AG04449 (cell line): ENCODE data around the gene MT1H.
A peak's percentile ranks its signal among the peaks of the same experiment; 100 is the strongest.

ENCODE experiments used
- CTCF ChIA-PET: fragments of 350-600 bp; formaldehyde crosslinking; extraction: SDS; loops from one replicate; lab custom pipeline; 2021; ENCODE audit warnings: antibody characterized with exemption; lab: Yijun Ruan, JAX
- POLR2A ChIA-PET: fragments of 400-600, 350-600 bp; formaldehyde crosslinking; extraction: SDS; loops from one replicate; lab custom pipeline; 2020; ENCODE audit warnings: antibody characterized with exemption, inconsistent platforms; lab: Yijun Ruan, JAX
- DNase-seq: peaks from one replicate; pipeline ENCODE4 v3.0.0-alpha.2; 2010; ENCODE audit warnings: low read depth, low spot score
- H3K4me3 ChIP-seq: 2 replicates; pipeline ENCODE4 v1.5.1; 2011; ENCODE audit warnings: low read depth, mild to moderate bottlenecking, control low read depth, low read length
- TF ChIP-seq, protein P1 (sequence below): IDR thresholded peaks from one replicate; pipeline ENCODE4 v1.5.1; 2011; ENCODE audit warnings: mild to moderate bottlenecking, moderate library complexity, low read length, control low read depth, inconsistent platforms; ENCODE audit not compliant: insufficient read depth; ENCODE audit errors: missing control alignments

Gene MT1H

GRCh38 chr16:56641166-56641565, 28.4 kb upstream of the MT1H start:
- H3K4me3 ChIP-seq, result no peak overlapping the region
- ChIA-PET CTCF (interaction anchor here (1.2 to 1.4 kb wide), 3 partner anchors 11 to 61 kb away, joined by 3 to 4 read pairs (median 3); no protein-coding TSS in a partner anchor), POLR2A (no interaction called here)
- TF ChIP-seq, protein P1, sequence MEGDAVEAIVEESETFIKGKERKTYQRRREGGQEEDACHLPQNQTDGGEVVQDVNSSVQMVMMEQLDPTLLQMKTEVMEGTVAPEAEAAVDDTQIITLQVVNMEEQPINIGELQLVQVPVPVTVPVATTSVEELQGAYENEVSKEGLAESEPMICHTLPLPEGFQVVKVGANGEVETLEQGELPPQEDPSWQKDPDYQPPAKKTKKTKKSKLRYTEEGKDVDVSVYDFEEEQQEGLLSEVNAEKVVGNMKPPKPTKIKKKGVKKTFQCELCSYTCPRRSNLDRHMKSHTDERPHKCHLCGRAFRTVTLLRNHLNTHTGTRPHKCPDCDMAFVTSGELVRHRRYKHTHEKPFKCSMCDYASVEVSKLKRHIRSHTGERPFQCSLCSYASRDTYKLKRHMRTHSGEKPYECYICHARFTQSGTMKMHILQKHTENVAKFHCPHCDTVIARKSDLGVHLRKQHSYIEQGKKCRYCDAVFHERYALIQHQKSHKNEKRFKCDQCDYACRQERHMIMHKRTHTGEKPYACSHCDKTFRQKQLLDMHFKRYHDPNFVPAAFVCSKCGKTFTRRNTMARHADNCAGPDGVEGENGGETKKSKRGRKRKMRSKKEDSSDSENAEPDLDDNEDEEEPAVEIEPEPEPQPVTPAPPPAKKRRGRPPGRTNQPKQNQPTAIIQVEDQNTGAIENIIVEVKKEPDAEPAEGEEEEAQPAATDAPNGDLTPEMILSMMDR, result no peak
- no peak for DNase-seq

GRCh38 chr16:56643080-56643778, 26.4 kb upstream of the MT1H start:
- ChIA-PET CTCF (interaction anchor here (0.8 to 1.9 kb wide), 6 partner anchors 10 to 99 kb away, joined by 3 to 7 read pairs (median 4); no protein-coding TSS in a partner anchor), POLR2A (interaction anchor here (0.8 to 1.9 kb wide), 2 partner anchors 16 to 18 kb away, joined by 4 to 6 read pairs; partner anchors contain the start of gene MT1E)
- TF ChIP-seq, protein P1, result peak; percentile 9
- DNase-seq, result no peak
- peak overlapping the region; percentile 30 for H3K4me3 ChIP-seq

DNA sequence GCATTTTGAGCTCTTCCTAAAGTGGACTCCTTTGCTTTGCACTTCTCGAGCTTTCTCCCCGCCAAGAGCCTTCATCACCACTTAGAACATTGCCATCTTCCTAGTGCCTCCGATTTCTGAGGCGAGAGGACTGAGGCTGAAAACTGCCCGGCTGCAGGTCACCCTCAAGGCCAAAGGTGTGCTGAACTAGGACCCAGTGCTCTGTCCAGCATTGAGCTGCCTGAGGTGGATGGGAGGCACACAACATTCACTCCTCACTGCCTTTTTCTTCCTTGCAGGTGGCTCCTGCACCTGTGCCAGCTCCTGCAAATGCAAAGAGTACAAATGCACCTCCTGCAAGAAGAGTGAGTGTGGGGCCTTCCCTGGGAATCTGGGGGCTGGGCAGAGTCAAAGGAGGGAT, 25.8 kb upstream of the MT1H start:
- ChIA-PET CTCF (interaction anchor here (0.8 to 1.9 kb wide), 5 partner anchors 9 to 99 kb away, joined by 3 to 7 read pairs (median 4); no protein-coding TSS in a partner anchor), POLR2A (interaction anchor here (0.8 to 1.9 kb wide), 2 partner anchors 17 to 18 kb away, joined by 4 to 6 read pairs; partner anchors contain the start of gene MT1E)
- TF ChIP-seq, protein P1, result no peak
- no peak overlapping the region for H3K4me3 ChIP-seq
- no peak for DNase-seq

DNA sequence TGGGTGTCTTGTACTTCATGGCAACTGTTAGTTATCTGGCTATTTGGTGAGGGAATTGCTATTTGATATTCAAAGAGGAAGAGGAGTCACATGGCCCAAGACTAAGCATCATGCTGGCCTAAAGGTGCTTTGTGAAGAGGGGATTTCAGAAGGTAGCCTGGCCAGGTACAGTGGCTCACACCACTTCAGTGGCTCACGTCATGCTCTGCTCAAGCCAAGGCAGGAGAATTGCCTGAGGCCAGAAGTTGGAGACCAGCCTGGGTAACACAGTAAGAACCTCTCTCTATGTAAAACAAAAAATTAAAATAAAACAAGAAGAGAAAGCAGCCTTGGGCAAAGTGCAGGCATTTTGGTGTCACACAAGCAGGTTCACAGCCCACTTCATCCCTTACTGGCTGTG, 24.3 kb upstream of the MT1H start:
- DNase-seq, result no peak
- TF ChIP-seq, protein P1, result no peak
- H3K4me3 ChIP-seq, result no peak overlapping the region
- ChIA-PET POLR2A (interaction anchor here (1.9 kb wide), 1 partner anchor 18 kb away, joined by 4 read pairs; no protein-coding TSS in a partner anchor), CTCF (no interaction called here)

DNA sequence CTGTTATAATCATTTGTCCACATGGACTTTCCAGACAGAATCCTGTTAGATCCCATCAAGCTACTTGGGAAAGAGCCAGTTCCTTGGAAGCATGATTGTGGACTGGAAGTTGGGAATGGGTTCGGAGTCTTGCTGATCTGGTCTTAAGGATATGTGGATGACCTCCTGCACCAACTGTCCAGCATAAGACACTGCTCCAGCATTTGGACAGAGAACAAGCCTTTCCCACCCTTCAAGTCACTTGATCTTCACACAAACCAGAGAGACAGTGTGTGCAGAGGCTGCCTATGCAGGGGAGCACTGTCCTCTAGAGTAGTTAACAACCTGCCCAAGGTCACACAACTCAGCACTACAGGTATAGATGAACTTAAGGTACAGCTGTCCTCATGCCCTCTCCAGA, 23.8 kb upstream of the MT1H start:
- ChIA-PET POLR2A (no interaction called here), CTCF (interaction anchor here (1.2 kb wide), 1 partner anchor 15 kb away, joined by 3 read pairs; no protein-coding TSS in a partner anchor)
- DNase-seq, result no peak
- H3K4me3 ChIP-seq, result no peak overlapping the region
- TF ChIP-seq, protein P1, result no peak

- ChIA-PET CTCF (interaction anchor here (1.0 to 1.4 kb wide), 2 partner anchors 8 to 26 kb away, joined by 3 read pairs; no protein-coding TSS in a partner anchor), POLR2A (no interaction called here)
- TF ChIP-seq, protein P1, result no peak
- H3K4me3 ChIP-seq, result no peak overlapping the region
- no peak for DNase-seq
Observed at GRCh38 chr16:56647641-56648431, 21.8 kb upstream of the MT1H start.
